Prostate gland (tissue), 2 donors: Measurements from ENCODE around the gene SORT1. TPM values are rescaled to one million over a fixed set of nuclear protein-coding genes. Genes with fewer than 3 reads are reported as not detected.
A peak's percentile ranks its signal among the peaks of the same experiment; 100 is the strongest.

Experiments used
- DNase-seq: peaks from one replicate; pipeline ENCODE4 v3.0.0-alpha.2; 2019; ENCODE audit warnings: low spot score
- H3K27ac ChIP-seq, 2 donors: fragments of 200-600 bp; sonication (generic); 2 replicates each; pipeline ENCODE4 v1.5.1; 2017 to 2019
- H3K27me3 ChIP-seq: fragments of 200-600 bp; sonication (generic); replicated peaks from 2 replicates; pipeline ENCODE4 v1.5.1; 2019; ENCODE audit not compliant: insufficient read depth
- H3K36me3 ChIP-seq, 2 donors: fragments of 200-600 bp; sonication (generic); 1 replicate in 1 of 2; 2 replicates in 1 of 2; pipeline versions ENCODE4 v1.5.1 to v1.8.1; 2017 to 2019
- H3K4me1 ChIP-seq: fragments of 200-600 bp; sonication (generic); replicated peaks from 2 replicates; pipeline ENCODE4 v1.5.1; 2019
- H3K4me3 ChIP-seq, 2 donors: fragments of 200-600 bp; sonication (generic); 2 replicates each; pipeline ENCODE4 v1.5.1; 2017 to 2019
- H3K9me3 ChIP-seq: fragments of 200-600 bp; sonication (generic); 2 replicates; pipeline ENCODE4 v1.5.1; 2017
- CTCF ChIP-seq, 4 experiments: fragments of 200-600 bp in 2 of 4; fragments of 450-650 bp in 2 of 4; sonication (generic) in 2 of 4; IDR thresholded peaks; 1 replicate in 3 of 4; 2 replicates in 1 of 4; pipeline ENCODE4 v1.5.1; 2016 to 2019; ENCODE audit warnings: antibody characterized with exemption in 4 of 4, mild to moderate bottlenecking in 2 of 4, moderate library complexity in 2 of 4
- POLR2A ChIP-seq: fragments of 450-650 bp; IDR thresholded peaks from one replicate; pipeline ENCODE4 v1.6.1; 2016; ENCODE audit warnings: antibody characterized with exemption, mild to moderate bottlenecking
- POLR2AphosphoS5 ChIP-seq: sonication (generic); formaldehyde crosslinking; IDR thresholded peaks from one replicate; pipeline ENCODE4 v1.6.1; 2017; ENCODE audit warnings: antibody characterized with exemption
- WGBS: methylation state at CpG from one replicate; pipeline ENCODE4 v1.1.5; 2018; 5-methylcytosine and 5-hydroxymethylcytosine counted together
- intact Hi-C: fragments of 100-400 bp; cut with DNase I; formaldehyde crosslinking; loops from one replicate; pipeline ENCODE4 v1.14.2; 2022
- total RNA-seq, 2 donors: library from RNA; depleted of rRNA; stranded (reverse); fragments of >200 nt; gene quantifications; one replicate each; pipeline ENCODE4 v1.1.0, GENCODE V29; 2016

Gene SORT1
- total RNA-seq, 2 donors from 2014 or later: 34.0 to 164 TPM

DNA sequence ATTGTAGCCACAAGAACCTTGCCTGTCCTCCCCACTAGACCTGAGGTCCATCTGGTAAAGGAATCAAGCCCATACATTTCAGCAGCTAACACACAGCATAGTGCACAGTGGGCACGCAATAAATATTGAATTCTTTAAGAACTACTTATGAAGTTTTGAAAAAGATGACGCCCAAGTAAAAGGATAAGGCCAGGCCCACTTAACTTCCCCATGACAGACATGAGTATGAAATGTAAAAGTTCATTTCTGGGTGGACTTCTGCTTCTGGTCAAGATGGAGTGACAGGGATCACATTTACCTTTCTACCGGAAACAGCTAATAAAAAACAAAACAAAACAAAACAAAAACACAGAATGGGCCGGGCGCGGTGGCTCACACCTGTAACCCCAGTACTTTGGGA is 25.4 kb downstream of the SORT1 start:
- 93% methylated on average over 6 of the region's 6 CpGs for WGBS
- Histone ChIP-seq H3K27ac (peak overlapping the region; percentile 60 to 68), H3K36me3 (no peaks in the 10 kb centered on the region), H3K9me3 (no peaks in the 10 kb centered on the region), H3K4me1 (no peaks in the 10 kb centered on the region), H3K27me3 (no peaks in the 10 kb centered on the region), H3K4me3 (no peak overlapping the region)
- intact Hi-C loops: no loop called here
- no peak for TF ChIP-seq CTCF (IDR thresholded peaks at IDR 0.05)
- no peak for TF ChIP-seq POLR2AphosphoS5
- no peak for TF ChIP-seq POLR2A
- DNase-seq: no peak

- TF ChIP-seq CTCF (IDR thresholded peaks at IDR 0.05) (no peak), POLR2AphosphoS5 (peak; percentile 28), POLR2A (no peak)
Measured at GRCh38 chr1:109371341-109371739, 26.4 kb downstream of the SORT1 start.

GRCh38 chr1:109370712-109371340 is 26.9 kb downstream of the SORT1 start:
- no peaks in the 10 kb centered on the region for H3K27me3 ChIP-seq
- 21% methylated on average over 7 of the region's 7 CpGs for WGBS
- no peak overlapping the region for H3K4me3 ChIP-seq
- no peak for TF ChIP-seq POLR2A
- TF ChIP-seq POLR2AphosphoS5: peak; percentile 39
- H3K4me1 ChIP-seq: no peaks in the 10 kb centered on the region
- intact Hi-C loops: loop anchor here (2.0 kb wide), 1 partner anchor 22 kb away; no protein-coding TSS in a partner anchor
- DNase-seq: no peak
- no peaks in the 10 kb centered on the region for H3K36me3 ChIP-seq
- H3K9me3 ChIP-seq: no peaks in the 10 kb centered on the region
- H3K27ac ChIP-seq: peak overlapping the region; percentile 60 to 68

More at GRCh38 chr1:109371341-109371739, 26.4 kb downstream of the SORT1 start:
- H3K9me3 ChIP-seq: no peaks in the 10 kb centered on the region
- 44% methylated on average over 4 of the region's 4 CpGs for WGBS
- H3K4me1 ChIP-seq: no peaks in the 10 kb centered on the region
- no peaks in the 10 kb centered on the region for H3K36me3 ChIP-seq
- H3K27me3 ChIP-seq: no peaks in the 10 kb centered on the region
- H3K27ac ChIP-seq: peak overlapping the region; percentile 60 to 68
- intact Hi-C loops: loop anchor here (2.0 kb wide), 1 partner anchor 21 kb away; no protein-coding TSS in a partner anchor
- DNase-seq: peak; percentile 27
- H3K4me3 ChIP-seq: no peak overlapping the region

GRCh38 chr1:109369167-109369746 is 28.5 kb downstream of the SORT1 start:
- no peaks in the 10 kb centered on the region for H3K4me1 ChIP-seq
- TF ChIP-seq POLR2AphosphoS5 (no peak), CTCF (IDR thresholded peaks at IDR 0.05) (no peak), POLR2A (no peak)
- no peaks in the 10 kb centered on the region for H3K9me3 ChIP-seq
- H3K27me3 ChIP-seq: no peaks in the 10 kb centered on the region
- no peak for DNase-seq
- 86% methylated on average over 6 of the region's 6 CpGs for WGBS
- H3K4me3 ChIP-seq: no peak overlapping the region
- peak overlapping the region; percentile 4 to 60 for H3K27ac ChIP-seq
- intact Hi-C loops: no loop called here
- H3K36me3 ChIP-seq: no peaks in the 10 kb centered on the region

DNA sequence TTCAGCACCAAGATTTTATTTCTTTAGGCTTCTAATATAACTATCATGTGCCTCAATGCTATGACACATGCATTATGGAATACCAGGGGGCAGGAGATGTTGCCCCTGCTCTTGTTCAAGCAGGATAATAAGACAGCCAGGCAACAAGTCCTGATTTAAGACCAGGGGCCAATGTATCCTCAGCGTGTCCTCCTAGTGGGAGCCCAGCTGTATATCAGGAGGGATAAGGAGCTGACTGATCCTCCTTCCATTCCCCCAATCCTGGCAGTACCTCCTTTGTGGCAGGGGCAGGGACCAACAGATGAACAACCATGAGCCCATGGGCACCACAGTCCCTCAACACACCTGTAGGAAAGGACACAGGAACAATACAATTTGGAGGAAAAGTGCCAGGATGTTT is 29.3 kb downstream of the SORT1 start:
- Histone ChIP-seq H3K36me3 (no peaks in the 10 kb centered on the region), H3K4me1 (no peaks in the 10 kb centered on the region), H3K27me3 (no peaks in the 10 kb centered on the region), H3K9me3 (no peaks in the 10 kb centered on the region), H3K27ac (peak overlapping the region in 1 of 2 donors; percentile 60), H3K4me3 (no peak overlapping the region)
- TF ChIP-seq POLR2AphosphoS5 (no peak), CTCF (IDR thresholded peaks at IDR 0.05) (no peak), POLR2A (no peak)
- DNase-seq: no peak
- WGBS: 85% methylated on average over 1 of the region's 1 CpG
- intact Hi-C loops: no loop called here
